Thyroid gland (tissue), 4 donors: Measurements from ENCODE around the gene ADD1. TPM values are rescaled to one million over a fixed set of nuclear protein-coding genes. Genes with fewer than 3 reads are reported as not detected.

Experiments
- DNase-seq, 2 donors: peaks; one replicate each; pipeline ENCODE4 v3.0.0-alpha.2; 2019
- H3K27ac ChIP-seq, 3 donors: fragments of 200-600 bp; sonication (generic); 1 replicate in 2 of 3; 2 replicates in 1 of 3; pipeline ENCODE4 v1.5.1; 2016 to 2019; ENCODE audit warnings: mild to moderate bottlenecking in 1 of 3, moderate library complexity in 1 of 3
- H3K27me3 ChIP-seq: fragments of 200-600 bp; sonication (generic); one replicate; pipeline ENCODE4 v1.5.1; 2019
- H3K36me3 ChIP-seq, 2 donors: fragments of 200-600 bp; sonication (generic); one replicate each; pipeline ENCODE4 v1.5.1; 2016 to 2019
- H3K4me1 ChIP-seq, 2 donors: fragments of 200-600 bp; sonication (generic); one replicate each; pipeline ENCODE4 v1.5.1; 2017 to 2019
- H3K4me3 ChIP-seq, 3 donors: fragments of 200-600 bp; sonication (generic); replicated peaks in 1 of 3; 1 replicate in 2 of 3; 2 replicates in 1 of 3; pipeline ENCODE4 v1.5.1; 2016; ENCODE audit warnings: mild to moderate bottlenecking in 1 of 3
- H3K9me3 ChIP-seq: fragments of 200-600 bp; sonication (generic); one replicate; pipeline ENCODE4 v1.5.1; 2017
- CTCF ChIP-seq, 6 experiments: fragments of 200-600 bp in 3 of 6; fragments of 450-650 bp in 3 of 6; sonication (generic) in 3 of 6; IDR thresholded peaks; one replicate each; pipeline ENCODE4 v1.5.1; 2016 to 2019; ENCODE audit warnings: antibody characterized with exemption in 6 of 6, mild to moderate bottlenecking in 2 of 6, inconsistent platforms in 1 of 6, moderate library complexity in 1 of 6
- POLR2A ChIP-seq, 2 donors: fragments of 450-650 bp; IDR thresholded peaks; one replicate each; pipeline ENCODE4 v1.6.1; 2017; ENCODE audit warnings: antibody characterized with exemption in 2 of 2, mild to moderate bottlenecking in 2 of 2, moderate library complexity in 1 of 2
- WGBS, 2 donors: methylation state at CpG; one replicate each; pipeline ENCODE4 v1.1.5; 2017; 5-methylcytosine and 5-hydroxymethylcytosine counted together
- intact Hi-C: fragments of 100-400 bp; cut with DNase I; formaldehyde crosslinking; loops from one replicate; pipeline ENCODE4 v1.15.1; 2023
- total RNA-seq, 4 donors: library from RNA; depleted of rRNA; stranded (reverse); fragments of >200 nt; gene quantifications; one replicate each; pipeline ENCODE4 v1.2.3, GENCODE V29; 2016

ADD1 gene
- total RNA-seq, 4 donors from 2014 or later: 190 to 222 (median 194) TPM

- intact Hi-C loops: no loop called here
- Histone ChIP-seq H3K9me3 (no peaks in the 10 kb centered on the region), H3K4me3 (no peak overlapping the region), H3K4me1 (no peaks in the 10 kb centered on the region), H3K27me3 (no peaks in the 10 kb centered on the region), H3K27ac (no peak overlapping the region), H3K36me3 (peaks cover 48 to 51% of the 10 kb centered on the region in 2 donors)
- DNase-seq: no peak
- TF ChIP-seq CTCF (IDR thresholded peaks at IDR 0.05) (no peak), POLR2A (IDR thresholded peaks at IDR 0.05) (no peak)
- WGBS, 2 donors: 94 to 96% methylated on average over 13 of the region's 13 CpGs
Measured at GRCh38 chr4:2905544-2905943, 61.9 kb downstream of the ADD1 start.

GRCh38 chr4:2906218-2906617, 62.6 kb downstream of the ADD1 start:
- Histone ChIP-seq H3K4me3 (no peak overlapping the region), H3K27ac (no peak overlapping the region), H3K27me3 (no peaks in the 10 kb centered on the region), H3K36me3 (peaks cover 51 to 54% of the 10 kb centered on the region in 2 donors), H3K9me3 (no peaks in the 10 kb centered on the region), H3K4me1 (no peaks in the 10 kb centered on the region)
- 90 to 92% methylated on average over 8 of the region's 8 CpGs for WGBS, 2 donors
- no peak for TF ChIP-seq CTCF (IDR thresholded peaks at IDR 0.05)
- TF ChIP-seq POLR2A (IDR thresholded peaks at IDR 0.05): no peak
- intact Hi-C loops: no loop called here
- no peak for DNase-seq

DNA sequence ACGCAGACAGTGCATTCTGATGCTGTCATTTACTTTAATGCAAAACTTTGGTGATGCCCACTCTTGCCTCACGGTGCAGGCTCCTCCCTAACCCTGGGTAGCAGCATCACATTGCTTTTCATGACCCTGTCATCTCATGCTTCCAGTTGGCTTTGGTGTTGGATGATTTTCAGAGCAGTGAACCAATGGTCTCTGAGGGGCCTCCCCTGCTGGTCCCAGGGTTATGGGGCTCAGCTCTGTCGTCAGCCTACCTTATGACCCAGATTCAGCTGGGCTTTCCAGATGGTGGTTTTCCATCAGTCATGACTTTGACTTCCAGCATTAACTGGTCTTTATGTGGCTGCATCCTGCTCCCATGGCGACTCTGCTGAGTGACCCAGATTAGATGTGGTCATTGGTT, 63.6 kb downstream of the ADD1 start:
- Histone ChIP-seq H3K4me3 (no peak overlapping the region), H3K9me3 (no peaks in the 10 kb centered on the region), H3K4me1 (no peaks in the 10 kb centered on the region), H3K36me3 (peaks cover 50 to 62% of the 10 kb centered on the region in 2 donors), H3K27me3 (no peaks in the 10 kb centered on the region), H3K27ac (no peak overlapping the region)
- TF ChIP-seq POLR2A (IDR thresholded peaks at IDR 0.05): no peak
- no peak for TF ChIP-seq CTCF (IDR thresholded peaks at IDR 0.05)
- 84 to 95% methylated on average over 4 of the region's 4 CpGs for WGBS, 2 donors
- intact Hi-C loops: no loop called here
- DNase-seq: no peak

DNA sequence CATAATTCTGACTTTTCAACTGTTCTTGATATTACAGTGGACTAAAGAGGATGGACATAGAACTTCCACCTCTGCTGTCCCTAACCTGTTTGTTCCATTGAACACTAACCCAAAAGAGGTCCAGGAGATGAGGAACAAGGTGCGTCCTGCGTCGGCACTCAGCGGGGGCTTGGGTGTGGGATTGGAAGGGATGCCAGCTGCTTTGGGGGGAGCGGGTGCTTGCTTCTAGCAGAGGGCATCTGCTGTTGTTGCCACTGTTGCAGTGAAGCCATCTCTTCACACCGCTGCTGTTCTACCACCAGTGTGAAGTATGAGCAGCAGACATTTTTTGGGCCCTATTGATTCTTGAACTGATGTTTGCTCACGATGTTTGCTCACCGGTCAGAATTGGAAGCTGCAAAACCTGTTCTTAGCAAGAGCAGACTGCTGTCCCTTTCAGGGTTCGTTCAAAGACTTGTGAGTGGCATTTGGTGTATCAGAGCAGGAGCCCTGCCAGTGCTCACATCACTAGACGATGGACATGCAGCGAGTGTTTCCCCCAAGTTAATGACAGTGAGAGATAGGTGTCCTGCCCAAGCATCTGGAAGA, 64.2 kb downstream of the ADD1 start:
- Histone ChIP-seq H3K36me3 (peaks cover 50 to 64% of the 10 kb centered on the region in 2 donors), H3K27ac (no peak overlapping the region), H3K9me3 (no peaks in the 10 kb centered on the region), H3K27me3 (no peaks in the 10 kb centered on the region), H3K4me1 (no peaks in the 10 kb centered on the region), H3K4me3 (no peak overlapping the region)
- intact Hi-C loops: no loop called here
- DNase-seq: no peak
- 82 to 84% methylated on average over 11 of the region's 11 CpGs for WGBS, 2 donors
- TF ChIP-seq CTCF (IDR thresholded peaks at IDR 0.05) (no peak), POLR2A (IDR thresholded peaks at IDR 0.05) (no peak)

- Histone ChIP-seq H3K27ac (no peak overlapping the region), H3K9me3 (no peaks in the 10 kb centered on the region), H3K36me3 (peaks cover 51 to 64% of the 10 kb centered on the region in 2 donors), H3K4me1 (peaks cover 4% of the 10 kb centered on the region in 2 donors), H3K4me3 (no peak overlapping the region), H3K27me3 (no peaks in the 10 kb centered on the region)
- intact Hi-C loops: no loop called here
- DNase-seq: no peak
- WGBS, 2 donors: 83 to 90% methylated on average over 7 of the region's 7 CpGs
- TF ChIP-seq CTCF (IDR thresholded peaks at IDR 0.05): no peak
- TF ChIP-seq POLR2A (IDR thresholded peaks at IDR 0.05): no peak
Measured at GRCh38 chr4:2908686-2909085, 65.0 kb downstream of the ADD1 start.
